HG03575 (cell line): Measurements from ENCODE around the gene SERPINB10.
"Not testable (repeated sequence)": the region's sequence is repeated elsewhere in the genome, so short reads cannot be mapped to it uniquely, and the experiment has no call there.

Source experiments
- ATAC-seq: cut with Tn5 transposase; IDR thresholded peaks from one replicate; pipeline ENCODE4 v1.9.1; 2021; ENCODE audit not compliant: unreplicated experiment, insufficient number of reproducible peaks, low FRiP score; ENCODE audit errors: extremely low read depth

SERPINB10 gene

DNA sequence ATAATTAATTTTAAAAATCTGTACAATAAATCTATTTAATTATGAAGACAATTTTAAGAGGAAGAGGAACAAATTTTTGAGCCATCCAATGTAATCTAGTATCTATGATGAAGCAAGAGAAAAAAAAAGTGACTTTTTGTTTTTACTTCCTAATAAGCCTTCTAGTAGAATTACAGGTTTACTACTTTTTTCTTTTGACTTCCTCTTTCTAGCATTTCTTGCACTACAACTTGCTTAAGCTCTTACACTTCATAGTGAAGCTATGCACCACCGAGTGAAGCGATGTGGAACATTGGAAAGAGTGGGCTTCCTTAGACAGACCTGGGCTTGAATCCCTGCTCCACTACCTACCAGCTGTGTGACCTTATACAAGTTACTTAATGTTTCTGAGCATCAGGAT, 18.1 kb upstream of the SERPINB10 start:
- no peak for ATAC-seq

DNA sequence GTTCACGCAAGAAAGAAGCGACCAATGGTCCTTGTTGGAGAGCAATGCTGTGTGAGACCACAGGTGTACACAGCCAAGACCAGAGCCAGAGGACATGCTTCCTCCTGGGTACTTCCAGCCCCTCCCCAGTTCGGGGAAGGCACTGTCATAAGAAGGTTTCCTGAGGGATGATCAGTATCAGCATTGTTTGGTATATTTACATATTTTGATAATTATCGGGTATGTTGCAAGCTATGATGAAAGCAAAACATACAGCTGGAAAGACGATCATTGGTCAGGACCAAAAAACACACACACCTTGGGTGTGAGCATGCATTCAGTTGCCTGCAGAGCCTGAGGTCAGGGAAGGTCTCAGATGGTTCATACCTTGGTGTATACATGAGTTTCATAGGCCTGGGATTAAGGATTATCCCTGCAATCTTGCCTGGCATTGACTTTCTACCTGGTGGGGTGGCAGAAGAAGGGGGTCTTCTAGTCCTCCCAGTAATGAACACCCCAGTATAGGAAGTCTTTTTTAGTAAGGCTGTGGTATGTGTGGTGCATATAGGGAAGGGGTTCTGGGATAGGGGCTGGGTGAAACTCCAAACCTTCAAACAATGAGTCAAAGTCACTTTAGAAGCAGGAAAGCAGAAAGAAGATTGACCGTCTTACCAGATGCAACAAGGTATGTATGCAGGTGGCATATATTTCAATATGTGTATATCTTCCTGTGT, 17.4 kb upstream of the SERPINB10 start:
- ATAC-seq: no peak

DNA sequence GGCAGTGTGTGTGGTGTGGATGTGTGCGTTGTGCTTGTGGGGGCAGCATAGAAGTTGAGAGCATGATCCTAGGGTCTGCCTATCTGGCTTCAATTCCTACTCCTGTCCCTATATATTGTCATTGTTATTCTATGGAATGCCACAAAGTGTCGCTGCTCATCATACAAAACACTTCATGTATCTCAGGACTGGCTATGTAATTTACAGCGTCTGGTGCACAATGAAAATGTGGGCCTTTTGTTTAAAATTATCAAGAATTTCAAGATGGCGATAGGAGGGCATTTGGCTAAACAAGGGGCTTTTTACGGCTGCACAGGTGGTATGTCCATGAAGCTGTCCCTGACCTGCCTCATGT, 16.8 kb upstream of the SERPINB10 start:
- ATAC-seq: no peak

DNA sequence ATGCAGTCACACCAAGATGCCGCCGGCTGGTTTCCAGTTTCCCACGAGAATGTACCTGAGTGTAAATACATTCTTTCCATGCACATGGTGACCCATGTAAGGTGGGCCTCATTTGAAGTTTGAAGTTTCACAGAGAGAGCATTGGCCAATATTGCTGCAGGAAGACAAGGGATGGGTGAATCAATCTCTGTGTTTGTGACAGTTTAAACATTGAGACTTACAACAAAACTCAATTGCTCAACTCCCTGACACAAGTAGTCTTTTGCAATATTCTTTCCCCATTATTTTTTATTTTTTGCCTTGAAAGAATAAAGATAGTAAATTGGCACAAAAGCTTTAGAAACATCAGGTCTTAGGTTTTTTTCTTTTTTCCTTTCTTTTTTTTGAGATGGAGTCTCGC, 15.2 kb upstream of the SERPINB10 start:
- no peak for ATAC-seq

DNA sequence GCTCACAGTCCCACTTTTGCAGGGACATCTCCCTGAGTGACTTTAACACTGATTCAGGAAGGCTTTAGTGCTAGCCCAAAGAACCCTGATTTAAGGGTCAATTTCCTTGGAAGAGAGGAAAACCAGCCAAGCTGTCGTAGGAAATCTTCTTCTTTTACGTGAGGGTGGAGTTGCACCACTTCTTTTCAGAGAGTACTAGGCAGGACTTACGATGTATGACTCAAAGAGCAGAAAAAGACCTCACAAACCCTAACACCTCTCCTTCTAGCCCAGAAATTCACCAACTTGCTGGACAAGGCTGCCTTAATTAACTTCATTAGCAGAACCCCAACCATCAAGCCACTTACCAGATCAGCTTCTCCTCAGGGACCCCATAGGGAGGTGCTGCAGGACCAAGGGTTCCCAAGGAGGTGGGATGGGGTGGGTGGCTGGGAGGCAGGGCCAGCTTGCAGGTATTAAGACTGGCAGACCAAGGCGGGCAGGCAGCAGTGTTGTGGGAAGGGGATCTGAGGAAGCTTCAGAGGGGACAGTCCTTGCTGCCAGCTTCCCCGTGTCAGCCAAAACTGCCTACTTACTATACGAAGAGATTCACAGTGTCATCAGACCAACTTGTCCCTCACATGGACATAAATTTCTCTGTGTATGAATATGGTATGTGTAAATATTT, 13.5 kb upstream of the SERPINB10 start:
- ATAC-seq: no peak

DNA sequence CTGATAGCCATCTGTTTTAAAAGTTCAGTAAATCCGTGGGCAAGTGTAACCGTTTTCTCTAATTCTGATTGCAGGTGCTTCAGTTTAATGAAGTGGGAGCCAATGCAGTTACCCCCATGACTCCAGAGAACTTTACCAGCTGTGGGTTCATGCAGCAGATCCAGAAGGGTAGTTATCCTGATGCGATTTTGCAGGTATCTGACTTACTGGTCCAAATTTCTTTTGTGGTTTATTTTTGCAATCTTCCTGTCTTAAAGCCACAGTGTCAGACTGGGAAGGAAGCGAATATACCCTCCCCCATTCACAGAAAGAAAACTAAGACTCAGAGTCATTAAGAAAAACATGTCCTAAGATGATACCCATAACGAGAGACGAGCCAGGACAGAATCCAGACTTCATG, 12.6 kb upstream of the SERPINB10 start:
- no peak for ATAC-seq

DNA sequence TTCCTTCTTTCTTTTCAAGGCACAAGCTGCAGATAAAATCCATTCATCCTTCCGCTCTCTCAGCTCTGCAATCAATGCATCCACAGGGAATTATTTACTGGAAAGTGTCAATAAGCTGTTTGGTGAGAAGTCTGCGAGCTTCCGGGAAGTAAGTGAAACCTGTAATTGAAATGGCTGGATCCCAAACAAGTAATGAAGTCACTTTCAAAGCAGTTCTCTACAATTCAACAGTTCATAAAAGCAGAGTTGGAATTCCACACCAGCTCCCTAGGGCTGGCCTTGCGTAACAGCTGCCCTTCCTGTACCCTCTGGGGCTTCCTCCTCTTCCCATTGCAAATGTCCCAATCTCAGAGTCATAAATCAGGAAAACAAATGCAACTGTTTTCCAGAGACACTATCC, 10.7 kb upstream of the SERPINB10 start:
- ATAC-seq: no peak

DNA sequence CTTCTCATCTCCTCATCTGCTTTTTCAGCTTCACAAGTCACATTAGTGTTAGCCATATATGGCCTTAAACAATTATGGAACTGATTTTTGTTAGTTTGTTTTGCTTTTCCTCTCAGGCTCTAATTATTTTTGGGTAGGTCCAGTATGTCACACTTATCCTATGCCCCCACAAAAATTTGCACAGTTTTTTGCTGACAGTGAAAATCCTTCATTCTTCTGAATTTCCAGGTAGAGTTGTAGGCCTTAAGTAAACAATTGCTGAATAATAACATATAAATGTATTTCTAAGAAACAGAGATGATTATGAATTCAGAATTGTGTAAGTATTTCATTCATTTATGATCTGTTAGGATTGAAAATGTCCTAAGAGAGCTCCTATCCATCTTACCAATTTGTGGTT, 8.6 kb upstream of the SERPINB10 start:
- no peak for ATAC-seq

DNA sequence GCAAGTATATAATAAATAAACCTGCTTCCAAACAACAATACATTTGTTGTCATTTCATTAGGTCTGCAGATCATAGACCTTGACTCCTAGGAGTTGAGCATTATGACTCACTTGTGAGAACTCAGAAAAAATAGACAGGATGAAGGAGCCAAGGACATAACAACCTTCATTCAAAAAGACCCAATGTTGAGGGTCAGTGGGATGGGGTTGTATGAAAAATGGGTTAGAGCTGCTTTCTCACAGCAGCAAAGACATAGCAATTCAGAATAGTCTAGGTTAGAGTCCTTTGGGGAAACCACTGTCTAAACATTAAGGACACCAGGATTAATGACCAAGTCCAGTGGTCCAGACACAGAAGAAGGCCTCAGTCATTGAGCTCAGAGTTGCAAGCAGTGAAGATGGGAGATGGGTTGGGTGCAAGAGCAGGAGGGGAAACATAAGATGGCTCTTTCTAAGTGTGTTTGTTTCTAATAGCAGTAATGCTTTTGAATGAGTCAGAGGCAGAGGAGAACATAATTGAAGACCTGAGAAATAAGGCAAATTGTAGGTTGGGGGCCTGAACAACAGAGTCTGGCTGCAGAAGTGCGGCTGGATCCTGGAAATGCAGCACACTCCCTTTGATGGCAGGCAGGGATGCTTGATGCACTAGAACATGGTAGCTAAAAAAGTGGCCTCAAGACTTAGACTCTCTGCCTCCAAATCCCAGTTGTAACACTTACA, 3.7 kb upstream of the SERPINB10 start:
- no peak for ATAC-seq

DNA sequence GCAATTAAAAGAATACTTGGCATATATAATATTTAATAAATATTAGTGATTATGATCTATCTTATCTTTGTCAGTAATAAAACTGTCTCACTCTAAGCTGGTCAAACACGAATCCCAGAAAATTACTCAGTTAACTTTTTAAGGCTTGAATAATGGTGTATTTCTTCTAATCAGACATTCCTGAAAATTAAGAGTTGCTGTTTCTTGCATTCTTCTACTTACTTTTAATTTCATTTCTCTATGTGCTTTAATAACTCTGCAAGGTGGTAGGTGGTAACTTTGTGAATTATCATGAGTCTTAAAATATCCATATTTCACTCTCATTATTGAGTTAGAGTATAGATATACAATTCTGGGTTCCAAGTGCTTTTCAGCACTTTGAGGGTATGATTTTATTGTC, 3.1 kb upstream of the SERPINB10 start:
- no peak for ATAC-seq

DNA sequence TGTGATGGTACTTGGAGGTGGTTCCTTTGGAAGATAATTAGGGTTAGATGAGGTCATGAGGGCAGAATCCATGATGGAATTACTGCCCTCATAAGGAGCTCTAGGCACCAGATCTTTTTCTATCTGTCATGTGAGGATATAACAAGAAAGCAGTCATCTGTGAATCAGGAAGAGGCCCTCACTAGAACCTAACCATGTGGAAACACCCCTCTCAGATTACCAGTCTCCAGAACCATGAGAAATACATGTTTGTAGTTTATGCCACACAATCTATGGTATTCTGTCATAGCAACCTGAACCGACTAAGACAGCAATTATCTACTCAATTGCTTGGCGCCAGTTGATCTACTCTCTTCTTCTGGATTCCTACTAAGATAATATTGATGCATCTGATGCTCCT, 2.4 kb upstream of the SERPINB10 start:
- ATAC-seq: no peak

DNA sequence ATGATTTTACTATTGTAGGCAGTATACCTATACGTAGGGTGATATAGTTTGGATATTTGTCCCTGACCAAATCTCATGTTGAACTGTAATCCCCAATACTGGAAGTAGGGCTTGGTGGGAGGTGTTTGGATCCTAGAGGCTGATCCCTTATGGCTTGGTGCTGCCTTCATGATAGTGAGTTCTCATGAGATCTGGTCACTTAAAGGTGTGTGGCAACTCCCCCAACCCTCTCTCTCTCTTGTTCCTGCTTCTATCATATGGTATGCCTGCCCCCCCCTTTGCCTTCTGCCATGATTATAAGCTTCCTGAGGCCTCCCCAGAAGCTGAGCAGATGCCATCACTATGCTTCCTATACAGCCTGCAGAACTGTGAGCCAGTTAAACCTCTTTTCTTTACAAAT, 1.7 kb upstream of the SERPINB10 start:
- no peak for ATAC-seq

DNA sequence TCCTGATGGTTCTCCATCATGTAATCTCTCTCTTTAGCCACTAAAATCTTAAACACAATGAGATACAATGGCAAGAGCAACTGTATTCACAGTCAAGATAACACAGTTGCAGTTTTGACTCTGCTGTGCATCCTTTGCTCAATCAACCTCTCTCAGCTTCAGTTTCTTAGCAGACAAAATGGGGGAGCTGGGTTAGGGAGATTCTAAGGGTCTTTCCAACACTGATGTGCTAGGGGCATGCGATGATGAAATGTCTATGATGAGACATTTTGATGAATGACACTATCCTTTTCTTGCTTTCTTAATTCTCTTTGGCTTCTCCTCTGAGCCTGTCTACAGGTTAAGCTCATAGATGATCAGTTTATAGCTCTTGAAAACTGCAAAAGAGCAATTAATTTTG, 1.1 kb downstream of the SERPINB10 start:
- no peak for ATAC-seq

DNA sequence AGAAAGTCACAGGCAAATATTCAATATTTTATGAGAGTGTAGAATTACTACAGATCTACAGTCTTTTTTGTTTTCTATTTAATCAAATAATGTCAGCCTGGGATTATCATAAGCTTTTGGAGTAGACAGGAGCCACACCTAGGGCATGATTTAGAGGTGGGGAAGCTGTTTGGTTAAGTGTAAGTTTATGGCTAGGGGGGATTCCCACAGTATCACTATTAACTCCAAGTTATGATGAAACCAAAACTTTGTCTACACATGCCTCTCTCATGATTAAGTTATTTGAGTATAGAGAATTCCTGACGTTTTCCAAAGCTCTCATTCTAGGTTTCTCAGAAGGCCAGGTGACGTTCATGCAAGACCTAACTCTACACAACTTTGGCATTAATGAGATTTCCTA, 2.1 kb downstream of the SERPINB10 start:
- no peak for ATAC-seq

DNA sequence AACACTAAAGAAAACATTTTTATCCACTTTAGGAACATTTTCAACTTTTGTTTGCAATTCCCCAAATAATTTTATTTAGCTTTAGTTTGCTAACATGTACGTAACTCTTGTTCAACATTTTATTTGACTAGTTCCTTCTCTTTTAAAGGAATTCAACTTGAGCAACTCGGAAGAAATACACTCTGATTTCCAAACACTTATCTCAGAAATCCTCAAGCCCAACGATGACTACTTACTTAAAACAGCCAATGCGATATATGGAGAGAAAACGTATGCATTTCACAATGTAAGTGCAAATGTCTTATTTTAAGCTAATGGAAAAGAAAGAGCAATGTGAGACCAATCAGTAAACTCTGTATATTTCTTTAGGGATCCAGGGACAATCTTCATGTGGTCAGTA, 10.1 kb downstream of the SERPINB10 start:
- ATAC-seq: no peak

DNA sequence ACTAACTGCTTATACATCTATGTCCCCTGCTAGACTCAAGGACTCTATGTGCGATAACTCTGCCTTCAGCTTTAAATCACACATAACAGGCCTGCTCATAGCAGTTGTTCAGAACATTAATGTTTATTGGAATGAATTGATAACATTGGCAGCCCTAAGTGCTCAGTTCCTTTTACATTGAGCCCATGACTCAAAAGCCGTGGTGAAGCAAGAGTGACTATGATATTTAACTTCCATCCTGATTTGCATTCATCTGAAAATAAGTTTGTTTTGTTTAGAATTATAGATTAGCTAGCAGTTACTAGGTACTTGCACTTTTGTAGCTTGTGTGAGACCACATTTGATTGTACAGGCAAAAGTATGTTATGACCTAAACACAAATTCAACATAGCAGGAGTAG, 14.3 kb downstream of the SERPINB10 start:
- no peak for ATAC-seq

DNA sequence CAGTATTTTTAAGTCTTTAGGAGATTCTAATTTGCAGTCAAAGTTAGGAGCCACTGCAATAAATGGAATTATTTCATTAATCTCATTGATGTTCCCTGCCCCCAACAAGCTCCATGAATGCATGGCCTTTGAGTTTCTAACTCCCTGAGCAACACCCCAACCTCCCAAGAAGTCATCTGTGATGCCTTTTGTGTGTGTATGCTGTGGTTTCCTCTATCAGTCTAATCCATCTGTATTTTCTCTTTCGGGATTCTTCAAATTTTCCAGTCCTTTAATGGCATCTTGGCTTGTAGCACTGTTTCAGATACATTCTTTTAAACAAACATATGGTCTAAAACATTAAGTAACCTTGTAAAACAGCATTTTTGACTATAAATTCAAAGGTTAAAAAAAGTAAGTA, 16.8 kb downstream of the SERPINB10 start:
- no peak for ATAC-seq

DNA sequence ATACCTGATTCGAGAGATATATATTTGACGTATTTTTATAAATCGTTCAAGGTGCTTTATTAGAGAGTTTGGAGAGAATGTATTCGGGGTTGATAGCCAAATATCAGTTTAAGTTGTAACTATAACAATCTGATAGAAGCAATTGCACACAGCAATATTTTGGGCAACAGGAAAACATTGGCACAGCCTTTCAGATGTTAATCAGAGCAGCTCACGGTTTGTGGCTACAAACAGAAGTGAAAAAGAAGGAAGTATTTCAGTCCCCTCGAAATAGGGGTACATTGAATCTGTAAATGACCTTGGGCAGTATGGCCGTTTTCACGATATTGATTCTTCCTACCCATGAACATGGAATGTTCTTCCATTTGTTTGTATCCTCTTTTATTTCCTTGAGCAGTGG, 20.6 kb downstream of the SERPINB10 start:
- ATAC-seq: no peak

DNA sequence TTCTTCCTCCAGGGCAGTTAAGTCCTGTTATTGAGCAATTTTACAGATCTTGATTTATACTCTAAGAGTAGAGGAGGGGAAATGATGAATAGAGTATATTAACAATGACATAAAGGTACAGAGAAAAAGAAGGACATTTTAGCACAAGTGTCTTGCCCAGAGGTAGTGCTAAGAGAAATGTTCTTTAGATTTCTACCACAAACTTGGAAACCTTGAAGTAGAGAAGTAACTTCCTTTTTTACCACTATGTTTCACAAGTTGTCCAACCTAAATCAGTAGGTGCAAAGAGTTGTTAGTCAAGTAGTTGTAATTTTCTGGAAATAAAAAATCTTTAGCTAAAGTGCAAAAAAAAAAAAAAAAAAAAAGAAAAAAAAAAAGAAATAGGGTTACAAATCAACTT, 21.6 kb downstream of the SERPINB10 start:
- ATAC-seq: not testable (repeated sequence)

DNA sequence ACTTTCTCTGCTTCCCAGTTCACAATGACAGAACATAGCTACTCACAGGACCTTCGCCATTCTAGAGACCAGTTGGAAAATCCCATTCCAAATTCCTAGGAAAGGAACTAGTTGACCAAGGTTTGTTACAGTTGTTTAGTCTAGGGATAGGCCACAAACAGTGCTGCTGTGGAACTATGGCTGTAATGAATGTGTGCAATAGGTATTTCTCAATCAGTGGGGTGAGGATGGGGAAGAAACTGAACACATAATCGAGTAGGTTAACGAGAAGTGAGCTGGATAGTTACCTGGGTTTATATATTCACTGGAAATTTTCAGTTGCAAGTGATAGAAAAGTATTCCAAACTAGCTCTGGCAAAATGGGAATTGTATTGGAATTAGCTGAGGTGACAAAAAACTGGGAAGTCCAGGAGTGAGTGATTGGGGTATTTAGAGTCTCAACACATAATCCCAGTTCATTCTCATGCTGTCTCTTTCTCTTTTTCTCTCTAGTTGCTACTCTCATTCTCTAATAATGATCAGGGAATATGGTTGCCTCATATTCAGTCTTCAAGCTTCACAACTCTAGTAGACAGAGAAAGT, 23.1 kb downstream of the SERPINB10 start:
- ATAC-seq: no peak
